ENCODE results near the gene SLC15A4.

SLC15A4 gene

DNA sequence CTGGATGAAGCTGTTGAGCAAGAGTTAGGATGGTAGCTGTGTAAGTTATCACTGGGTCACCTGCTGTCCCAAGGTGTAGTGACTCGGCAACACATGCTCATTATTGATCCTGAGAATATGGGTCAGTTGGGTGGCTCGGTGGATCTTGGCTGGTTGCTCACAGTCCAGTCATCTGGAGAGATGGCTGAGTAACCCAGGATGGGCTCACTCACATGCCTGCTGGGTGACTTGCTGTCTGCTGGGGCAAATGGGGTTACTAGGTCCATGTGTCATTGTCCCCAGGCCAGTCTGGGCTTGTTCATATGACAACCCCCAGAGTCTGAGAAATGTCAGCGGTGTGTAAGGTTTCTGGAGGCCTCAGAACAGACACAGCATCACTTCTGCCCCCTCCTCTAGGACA is 69.5 kb downstream of the SLC15A4 start:
- no peak for DNase-seq (ENCODE audit: low spot score)

DNA sequence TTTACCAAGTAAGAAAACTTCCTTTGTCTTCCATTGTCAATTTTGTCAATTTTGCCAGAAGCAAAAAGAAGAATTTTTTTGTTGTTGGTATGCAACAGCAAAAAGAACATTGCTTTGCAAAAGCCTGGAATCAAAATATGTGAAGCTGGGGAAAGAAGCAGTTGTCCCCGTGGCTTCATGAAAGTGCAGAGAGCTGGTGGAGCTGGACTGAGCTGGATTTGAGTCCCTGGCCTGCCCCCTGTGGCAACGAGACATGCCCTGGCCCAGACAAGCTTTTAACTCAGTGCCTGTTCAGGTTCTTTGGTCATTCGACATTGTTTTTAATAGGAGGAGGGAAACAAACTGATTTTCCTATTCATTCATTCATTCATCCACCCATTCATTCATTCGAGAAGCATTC is 70.3 kb downstream of the SLC15A4 start:
- DNase-seq (ENCODE audit: low spot score) = no peak

DNA sequence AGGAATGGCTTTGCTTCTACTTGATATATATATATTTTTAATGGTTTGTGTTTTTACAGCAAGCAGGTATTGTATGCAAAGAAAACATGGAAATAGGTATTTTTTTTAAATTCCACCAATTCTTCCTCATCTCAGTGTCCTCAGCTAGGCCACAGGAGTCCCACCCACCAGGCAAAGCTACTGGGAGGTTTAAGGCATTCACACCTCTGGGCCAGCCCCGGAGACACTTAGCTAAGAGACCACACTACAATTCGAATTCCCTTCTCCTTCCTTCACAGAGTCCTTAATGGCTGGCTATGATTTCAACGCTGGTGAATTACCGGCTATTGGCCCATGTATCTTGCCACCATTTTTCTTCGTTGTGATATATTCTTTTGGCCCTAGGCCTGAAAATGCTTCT is 71.4 kb downstream of the SLC15A4 start:
- no peak for DNase-seq (ENCODE audit: low spot score)

DNA sequence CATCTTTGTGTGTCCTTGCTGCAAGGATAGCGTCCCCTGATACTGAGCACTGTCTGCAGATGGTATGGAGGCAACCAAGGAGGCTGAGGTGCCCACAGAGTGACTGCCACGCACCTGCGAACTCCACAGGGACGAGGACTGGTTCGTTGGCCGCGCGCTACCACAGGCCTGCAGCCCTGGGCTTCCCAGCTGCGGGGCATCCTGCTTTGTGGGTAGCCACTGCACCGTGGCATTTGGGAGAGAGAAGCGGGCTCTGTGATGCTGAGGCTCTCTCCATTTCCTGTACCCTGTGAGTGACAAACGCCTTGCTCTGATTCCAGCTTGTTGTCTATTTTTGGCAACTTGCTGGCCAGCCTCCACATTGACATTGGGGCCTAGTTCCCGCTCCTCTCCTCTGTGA is 76.3 kb downstream of the SLC15A4 start:
- no peak for DNase-seq (ENCODE audit: low spot score)

DNA sequence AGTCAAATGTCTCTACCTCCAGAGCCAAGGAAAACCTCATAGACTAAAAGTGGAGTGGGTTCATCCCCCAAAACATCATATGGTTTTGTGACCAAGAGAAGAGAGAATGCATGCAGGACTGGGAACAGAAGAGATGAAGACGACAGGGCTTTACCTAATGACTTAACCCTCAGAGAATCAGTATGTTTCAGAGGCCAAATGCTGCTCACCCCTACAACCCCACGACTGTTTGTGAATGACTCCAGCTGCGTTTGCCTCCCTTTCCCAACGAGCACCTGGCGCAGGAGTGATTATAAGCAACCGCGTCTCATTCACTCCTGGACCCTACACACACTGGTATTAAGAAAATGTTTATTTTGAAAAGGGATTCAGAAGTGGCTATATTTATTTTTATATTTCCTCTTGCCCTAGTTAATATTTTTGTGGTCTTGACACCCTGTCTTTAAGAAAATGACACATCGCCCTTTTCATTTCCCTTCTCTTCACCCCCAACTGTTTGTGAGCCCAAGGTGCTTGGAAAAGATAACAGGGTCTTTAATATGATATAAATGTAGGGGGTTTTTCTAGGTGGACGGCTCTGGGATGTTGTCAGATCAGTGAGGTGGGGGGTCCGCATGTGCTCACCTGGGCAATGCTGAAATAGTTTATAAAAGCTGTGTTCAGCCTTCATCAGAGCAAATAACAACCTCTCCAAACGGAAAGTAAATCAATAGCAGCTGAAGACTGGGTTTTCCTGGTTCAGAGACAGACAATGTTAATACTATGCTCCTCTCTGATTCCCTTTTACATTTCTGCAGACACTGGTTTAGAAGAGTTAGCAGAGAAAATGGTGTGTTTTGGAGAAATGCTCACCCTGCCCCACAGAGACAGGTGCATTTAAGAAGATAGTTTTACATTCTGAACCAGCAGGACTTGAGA is 77.7 kb downstream of the SLC15A4 start:
- DNase-seq (ENCODE audit: low spot score) = no peak

DNA sequence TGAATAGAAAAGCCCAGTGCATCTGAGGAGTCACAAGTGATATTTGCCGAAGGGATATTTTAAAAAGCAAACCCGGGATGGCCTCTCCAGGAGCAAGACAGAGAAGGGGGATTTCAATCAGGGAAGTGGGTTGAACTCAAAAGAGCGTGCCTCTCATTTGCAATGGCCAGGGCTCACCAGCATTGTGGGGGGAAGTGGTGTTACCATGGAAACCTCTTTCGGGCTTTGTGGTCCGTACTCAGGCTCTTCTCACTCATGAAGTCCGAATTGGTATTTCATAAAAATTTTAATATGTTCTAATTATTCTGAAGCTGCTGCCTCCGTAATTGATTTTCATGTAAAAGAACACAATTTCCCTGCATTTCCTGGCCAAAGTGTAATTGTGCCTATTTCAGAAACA is 79.8 kb downstream of the SLC15A4 start:
- DNase-seq (ENCODE audit: low spot score) = no peak

Data from LoVo (cell line).